ENCODE measurements around the gene GLRA3. TPM values are rescaled to one million over a fixed set of nuclear protein-coding genes. Genes with fewer than 3 reads are reported as not detected.
"Not testable (repeated sequence)": the region's sequence is repeated elsewhere in the genome, so short reads cannot be mapped to it uniquely, and the experiment has no call there.

Gene GLRA3
- total RNA-seq, 1 donor from 2014 or later: not detected

DNA sequence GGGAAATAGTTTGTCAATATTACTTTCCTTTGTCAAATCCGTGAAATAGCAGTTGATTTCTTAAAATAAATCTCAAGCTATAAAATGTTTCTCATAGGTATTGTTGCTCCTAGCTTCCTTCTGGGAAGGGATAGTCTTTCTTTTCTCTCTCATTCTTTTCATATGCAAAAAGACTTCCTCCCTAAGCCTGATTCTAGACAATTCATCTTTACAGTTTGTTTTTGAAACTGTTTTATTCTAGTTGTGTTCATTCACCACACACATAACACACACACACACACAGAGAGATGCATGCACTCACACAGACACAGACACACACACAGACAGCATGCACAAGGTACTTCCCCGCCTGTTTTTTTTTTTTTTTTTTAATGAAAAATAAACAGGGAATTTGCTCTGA, 18.2 kb downstream of the GLRA3 start:
- DNase-seq (ENCODE audit: low spot score): no peak

DNA sequence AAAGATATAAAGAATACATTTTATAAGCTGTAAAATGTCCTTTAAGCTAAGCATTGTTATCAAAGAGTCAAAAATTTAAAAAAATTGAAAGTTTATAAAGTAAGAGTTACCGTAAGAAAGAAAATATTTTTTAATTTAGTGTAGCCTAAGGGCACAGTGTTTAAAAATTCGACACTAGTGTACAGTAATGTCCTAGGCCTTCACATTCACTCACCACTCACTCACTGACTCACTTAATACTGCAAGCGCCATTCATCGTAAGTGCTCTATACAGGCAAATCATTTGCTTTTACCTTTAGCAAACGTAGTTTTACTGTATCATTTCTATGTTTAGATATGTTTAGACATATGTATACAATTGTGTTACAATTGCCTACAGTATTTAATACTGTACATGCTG, 20.2 kb downstream of the GLRA3 start:
- DNase-seq (ENCODE audit: low spot score): no peak

DNA sequence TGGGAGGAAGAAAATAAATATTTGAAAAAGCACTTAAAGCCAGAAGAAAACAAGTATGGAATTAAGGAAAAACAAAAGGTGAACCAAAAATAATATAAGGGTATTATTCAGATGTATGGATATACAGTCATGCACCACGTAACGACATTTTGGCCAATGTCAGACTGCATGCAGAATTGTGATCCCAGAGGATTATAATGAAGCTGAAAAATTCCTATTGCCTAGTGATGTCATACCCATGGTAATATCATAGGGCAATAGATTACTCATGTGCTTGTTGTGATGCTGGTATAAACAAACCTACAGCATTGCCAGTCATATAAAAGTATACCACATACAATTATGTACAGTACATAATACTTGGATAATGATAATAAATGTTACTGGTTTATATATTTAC, 20.9 kb downstream of the GLRA3 start:
- DNase-seq (ENCODE audit: low spot score): no peak

DNA sequence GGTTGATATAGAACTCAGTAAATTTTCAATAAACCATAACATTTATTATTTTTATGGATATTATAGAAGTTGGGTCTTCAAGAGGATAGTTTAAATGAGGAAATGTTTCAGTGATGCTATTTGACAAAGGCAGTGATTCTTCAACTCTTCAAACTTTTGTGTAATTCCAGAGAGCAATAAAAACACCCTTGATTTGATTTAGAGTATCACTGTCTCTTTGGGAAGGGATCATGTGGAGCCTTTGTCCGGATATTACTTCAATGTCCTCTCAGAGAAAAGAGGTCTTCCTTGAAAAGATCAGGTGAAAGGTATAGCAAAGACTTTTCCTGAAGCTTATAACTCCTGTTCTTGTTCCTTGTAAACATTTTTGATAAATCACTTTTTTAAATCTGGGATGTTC, 23.3 kb downstream of the GLRA3 start:
- DNase-seq (ENCODE audit: low spot score): no peak

DNA sequence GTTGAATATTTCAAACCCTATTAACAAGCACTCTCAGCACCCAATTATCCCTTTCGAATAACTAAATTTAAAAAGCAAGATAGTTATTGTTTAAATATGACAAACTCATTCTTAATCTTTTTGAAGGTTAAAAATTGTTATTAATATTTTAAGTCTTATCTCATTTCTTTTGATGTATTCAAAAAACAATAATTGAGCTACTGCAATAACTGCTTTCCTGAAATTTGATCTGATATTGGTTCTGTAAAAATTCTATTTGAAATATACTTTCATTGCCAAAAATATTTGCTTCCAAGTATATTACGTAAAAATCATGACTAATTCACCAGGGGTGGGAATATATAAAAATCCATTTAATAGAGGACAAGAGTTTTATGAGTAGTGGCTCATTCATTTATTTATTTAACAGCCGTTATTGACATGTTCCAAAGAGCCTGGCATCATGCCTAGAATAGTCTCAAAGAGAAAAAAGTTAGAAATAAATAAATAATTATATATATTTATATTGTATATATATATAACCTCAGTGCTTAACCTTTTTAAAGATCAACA, 34.4 kb downstream of the GLRA3 start:
- DNase-seq (ENCODE audit: low spot score): no peak

DNA sequence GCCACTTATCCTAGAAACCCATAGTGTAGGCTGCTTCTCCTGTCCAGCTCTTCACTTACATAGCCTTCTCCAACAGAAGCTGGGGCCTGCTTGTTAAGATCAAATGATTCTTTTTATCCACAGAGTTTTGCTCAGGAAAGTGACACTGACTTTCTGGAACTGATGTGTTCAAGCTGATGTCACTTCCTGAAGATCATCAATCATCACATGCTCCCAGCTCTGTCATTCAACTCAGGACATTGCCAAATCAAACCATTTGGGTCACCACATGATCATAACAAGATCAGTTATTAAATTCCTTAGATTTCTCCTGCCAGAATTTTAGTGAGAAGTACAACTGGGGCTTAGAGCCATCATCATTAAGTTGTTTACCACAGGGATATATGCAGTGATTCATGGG, 39.4 kb downstream of the GLRA3 start:
- DNase-seq (ENCODE audit: low spot score): no peak

DNA sequence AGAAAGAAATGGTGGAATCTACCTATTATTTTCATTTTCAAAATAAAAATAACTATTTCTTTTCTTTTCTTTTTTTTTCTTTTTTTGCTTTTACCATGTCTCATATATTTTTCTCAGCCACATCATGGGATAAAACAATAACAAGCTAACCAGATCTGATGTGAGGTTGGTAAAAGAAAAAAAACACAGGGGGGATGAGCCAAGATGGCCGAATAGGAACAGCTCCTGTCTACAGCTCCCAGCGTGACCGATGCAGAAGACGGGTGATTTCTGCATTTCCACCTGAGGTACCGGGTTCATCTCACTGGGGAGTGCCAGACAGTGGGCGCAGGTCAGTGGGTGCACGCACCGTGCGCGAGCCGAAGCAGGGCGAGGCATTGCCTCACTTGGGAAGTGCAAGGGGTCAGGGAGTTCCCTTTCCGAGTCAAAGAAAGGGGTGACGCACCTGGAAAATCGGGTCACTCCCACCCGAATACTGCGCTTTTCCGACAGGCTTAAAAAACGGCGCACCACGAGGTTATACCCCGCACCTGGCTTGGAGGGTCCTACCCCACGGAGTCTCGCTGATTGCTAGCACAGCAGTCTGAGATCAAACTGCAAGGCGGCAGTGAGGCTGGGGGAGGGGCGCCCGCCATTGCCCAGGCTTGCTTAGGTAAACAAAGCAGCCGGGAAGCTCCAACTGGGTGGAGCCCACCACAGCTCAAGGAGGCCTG, 50.6 kb downstream of the GLRA3 start:
- not testable (repeated sequence) for DNase-seq (ENCODE audit: low spot score)

DNA sequence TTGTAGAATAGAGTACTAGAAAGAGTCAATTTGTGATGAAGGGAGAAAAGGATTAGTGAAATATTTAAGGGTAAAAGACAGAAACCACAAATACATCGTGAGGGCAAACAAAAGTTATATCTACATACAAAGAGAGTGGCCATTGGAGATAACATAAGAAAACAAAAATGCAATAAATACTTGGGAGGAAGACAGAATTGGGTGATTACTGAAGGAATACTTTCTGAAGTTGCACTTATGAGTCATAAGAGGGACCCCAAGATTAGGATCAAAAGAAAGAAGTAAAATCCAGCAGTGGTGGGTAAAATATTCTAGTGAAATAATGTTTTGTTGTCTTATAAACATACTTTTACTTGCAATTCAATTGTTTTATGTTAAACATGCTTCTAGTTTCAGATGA, 53.7 kb downstream of the GLRA3 start:
- DNase-seq (ENCODE audit: low spot score): no peak

DNA sequence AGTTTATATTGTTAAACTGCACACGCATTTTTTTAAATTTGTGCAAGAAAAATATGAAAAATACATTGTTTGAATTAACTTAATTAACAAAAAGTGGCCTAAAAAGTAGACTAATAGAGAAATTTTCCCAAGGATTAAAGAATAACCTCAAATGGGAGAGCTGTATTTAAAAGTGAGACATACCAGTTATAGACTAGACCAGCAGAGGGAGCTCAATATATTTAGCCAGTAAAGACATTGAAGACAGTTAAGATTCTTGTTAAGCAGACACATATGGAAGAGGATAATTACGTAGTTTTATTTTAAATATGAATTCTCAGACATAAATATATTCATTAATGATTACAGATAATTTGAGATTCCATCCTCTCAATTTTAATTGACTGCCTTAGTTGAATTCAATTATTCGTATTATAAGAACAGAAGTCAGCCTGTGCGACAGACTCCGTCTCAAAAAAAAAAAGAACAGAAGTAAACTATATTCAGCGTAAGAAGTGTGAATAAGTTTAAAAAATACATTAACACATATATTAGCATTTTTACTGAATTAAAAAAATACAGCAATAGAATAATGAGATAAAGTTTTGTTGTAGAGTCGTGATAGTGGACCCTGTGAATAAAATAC, 64.8 kb downstream of the GLRA3 start:
- no peak for DNase-seq (ENCODE audit: low spot score)

DNA sequence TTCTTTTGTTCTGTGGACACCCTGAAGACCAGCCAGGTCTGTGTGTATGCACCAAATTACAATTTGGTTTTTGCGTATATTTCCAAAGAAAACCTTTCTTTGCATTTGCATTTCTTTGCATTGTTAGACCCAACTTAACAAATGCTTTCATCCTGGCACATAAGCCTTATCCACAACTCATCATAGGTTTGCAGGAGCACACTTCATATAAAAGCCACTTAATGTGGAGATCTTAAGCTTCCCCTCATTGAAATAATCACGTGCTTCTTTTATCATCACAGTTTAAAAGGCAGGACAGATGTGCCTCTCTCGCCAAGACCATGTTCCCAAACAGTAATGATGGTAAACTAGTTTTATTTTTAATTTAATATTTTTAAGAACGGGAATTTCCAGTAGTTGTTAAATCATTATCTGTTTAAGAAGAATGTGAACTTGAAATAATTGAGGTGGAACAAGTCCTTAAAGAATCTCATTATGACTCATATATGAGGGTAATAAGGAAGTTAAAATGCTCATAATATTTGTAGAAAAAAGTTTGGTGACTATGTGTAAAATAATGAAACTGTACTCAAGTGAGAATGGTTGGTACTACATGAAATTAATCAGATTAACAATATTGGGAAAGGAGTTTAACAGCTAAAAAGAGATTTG, 65.5 kb downstream of the GLRA3 start:
- no peak for DNase-seq (ENCODE audit: low spot score)

DNA sequence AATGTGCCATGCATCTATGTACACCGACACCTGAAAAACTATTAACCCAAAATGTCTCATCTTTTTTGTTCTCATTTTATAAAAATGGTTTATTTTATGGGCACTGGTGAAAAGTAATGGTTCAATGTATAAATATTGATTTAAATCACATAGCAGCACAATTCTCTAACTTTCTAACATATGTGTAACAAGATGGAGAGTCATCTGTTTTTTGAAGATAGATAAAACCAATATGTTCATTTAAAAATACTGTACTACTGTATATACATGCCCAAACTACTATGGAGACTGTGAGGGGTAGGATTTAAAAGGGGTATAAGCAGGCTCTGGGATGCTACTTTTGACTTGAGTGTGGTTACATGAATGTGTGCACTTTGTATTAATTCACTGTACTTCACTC, 67.6 kb downstream of the GLRA3 start:
- DNase-seq (ENCODE audit: low spot score): no peak

DNA sequence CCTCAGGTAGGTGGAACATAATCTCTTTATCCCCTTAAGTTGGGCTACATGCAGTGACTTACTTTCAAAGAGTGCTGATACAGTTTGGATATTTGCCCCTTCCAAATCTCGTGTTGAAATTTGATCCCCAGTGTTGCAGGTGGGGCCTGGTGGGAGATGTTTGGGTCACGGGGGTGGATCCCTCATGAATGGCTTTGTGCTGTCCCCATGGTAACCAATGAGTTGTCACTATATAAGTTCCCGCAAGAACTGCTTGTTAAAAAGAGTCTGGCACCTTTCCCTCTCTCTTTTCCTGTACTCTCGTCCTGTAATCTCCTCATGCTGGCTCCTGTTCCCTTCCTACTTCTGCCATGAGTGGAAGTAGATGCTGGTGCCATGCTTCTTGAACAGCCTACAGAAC, 71.3 kb downstream of the GLRA3 start:
- no peak for DNase-seq (ENCODE audit: low spot score)

DNA sequence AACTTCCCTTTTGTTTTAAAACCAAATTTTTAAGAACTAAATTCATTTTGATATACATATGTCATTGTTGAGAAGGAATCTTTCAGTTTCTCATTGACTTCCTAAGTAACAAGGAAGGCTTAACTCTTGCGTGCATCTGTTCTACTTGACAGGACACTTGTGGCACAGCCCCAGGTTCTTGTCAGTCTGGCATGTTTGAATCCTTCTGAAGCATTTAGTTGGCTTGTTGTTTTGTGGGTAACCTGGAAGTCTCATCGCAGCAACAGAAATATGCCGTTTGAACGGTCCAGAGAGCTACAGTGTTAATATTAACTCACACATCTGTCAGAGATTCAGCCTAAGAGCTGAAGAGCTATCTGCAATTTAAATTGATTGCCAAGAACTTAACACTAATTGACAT, 76.0 kb downstream of the GLRA3 start:
- no peak for DNase-seq (ENCODE audit: low spot score)

DNA sequence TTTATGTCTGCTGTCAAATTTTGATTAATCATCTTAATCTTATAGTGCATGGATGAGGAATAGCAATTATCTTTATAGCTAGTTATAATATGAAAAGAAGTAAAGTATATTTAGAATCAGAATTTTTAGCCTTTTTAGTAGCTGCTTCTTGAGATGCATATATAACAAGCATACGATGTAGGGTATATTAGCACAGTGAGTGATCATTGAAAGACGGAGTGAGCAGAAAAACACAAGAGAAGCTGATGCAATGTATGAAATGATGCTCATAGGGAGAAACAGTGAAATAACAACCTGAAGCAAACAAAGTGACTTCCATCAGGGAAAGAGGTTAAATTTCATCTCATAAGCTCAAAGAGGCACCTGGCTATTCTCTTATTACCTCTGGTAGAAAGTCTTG, 77.0 kb downstream of the GLRA3 start:
- DNase-seq (ENCODE audit: low spot score): no peak

DNA sequence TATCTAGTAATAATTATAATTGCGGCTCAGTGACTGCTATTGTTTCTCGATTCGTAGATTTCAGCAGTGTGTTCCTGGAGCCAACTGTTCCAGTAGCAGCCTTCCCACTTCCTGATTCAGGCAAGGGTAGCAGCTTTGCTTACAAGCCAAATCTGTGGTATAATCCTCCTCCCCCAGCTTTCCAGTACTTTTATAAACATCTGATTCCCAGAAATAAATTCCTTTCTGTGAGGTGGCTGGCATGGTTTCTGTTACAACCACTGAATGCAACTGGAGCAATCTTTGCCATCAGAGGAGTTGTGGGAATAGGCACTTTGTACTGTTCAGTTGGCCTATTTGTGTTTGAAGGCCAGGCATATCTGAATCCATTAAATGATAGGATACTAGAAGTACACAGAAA, 80.0 kb downstream of the GLRA3 start:
- no peak for DNase-seq (ENCODE audit: low spot score)

DNA sequence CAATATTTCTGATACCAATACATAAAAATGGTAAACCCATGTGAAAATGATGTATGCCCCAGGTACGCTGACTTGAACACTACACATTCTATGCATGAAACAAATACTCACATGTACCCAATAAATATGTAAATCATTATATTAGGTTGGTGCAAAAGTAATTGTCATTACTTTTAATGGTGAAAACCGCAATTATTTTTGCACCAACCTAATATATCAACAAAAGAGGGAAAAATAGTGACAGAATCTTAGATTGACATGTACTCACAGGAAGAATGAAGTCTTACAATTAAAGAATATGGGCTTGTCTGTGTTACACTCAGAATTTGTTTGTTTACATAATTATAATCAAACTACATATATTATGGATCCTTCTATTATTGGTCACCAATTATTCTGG, 82.3 kb downstream of the GLRA3 start:
- DNase-seq (ENCODE audit: low spot score): no peak

DNA sequence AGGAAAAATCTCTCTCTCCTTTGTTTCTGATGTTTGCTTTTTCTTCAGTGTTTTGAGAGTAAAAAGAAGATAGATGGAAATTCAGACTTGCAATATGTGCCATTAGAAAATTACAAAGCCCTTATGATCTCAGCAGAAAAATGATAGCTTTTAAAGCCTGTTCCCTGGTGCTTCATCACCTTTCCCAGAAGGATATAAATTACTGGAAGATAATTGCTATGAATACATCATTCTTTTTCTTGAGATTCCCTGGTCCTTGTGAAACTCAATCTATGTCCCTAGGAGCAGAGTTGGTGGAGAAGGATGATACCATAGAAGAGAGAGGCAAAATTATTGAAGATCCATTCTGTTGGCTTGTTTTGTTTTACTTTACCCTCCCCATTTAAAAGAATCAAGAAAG, 86.5 kb downstream of the GLRA3 start:
- no peak for DNase-seq (ENCODE audit: low spot score)

DNA sequence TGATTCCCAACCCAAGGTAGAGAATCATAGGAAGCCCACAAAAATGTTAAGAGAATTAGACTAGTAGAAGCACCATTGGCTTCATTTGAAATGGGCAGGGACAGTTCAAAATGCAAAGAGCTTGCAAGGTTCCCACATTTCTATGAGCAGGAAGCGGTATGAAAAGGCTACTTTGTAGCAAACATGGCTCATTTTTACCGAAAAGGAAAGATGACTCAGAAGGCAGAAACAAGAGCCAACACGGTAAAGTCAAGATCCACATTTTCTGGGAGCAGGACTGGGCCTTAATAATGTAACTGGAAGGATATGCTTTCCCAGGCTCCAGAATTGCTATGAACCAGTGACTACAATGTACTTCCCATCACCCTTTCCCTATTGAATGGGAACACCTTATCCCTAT, 89.5 kb downstream of the GLRA3 start:
- DNase-seq (ENCODE audit: low spot score): no peak

DNA sequence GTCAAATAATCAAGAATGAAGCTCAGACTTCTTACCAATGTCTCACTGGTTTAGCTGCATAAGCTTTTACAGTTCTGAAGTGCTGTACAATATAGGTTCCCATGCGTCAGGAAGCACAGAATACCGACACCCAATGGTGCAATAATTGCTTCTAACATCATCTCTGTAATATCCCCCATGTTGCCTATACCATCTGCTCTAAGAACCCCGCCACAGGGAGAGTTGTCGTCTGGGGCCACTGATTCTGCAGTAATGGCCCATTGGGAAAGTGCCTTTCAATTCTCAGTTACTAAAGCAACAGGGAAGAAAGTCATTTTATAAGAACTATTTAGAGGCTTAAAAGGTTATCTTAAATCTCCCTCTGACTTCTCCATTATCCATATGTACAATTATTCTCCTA, 94.9 kb downstream of the GLRA3 start:
- DNase-seq (ENCODE audit: low spot score): no peak

DNA sequence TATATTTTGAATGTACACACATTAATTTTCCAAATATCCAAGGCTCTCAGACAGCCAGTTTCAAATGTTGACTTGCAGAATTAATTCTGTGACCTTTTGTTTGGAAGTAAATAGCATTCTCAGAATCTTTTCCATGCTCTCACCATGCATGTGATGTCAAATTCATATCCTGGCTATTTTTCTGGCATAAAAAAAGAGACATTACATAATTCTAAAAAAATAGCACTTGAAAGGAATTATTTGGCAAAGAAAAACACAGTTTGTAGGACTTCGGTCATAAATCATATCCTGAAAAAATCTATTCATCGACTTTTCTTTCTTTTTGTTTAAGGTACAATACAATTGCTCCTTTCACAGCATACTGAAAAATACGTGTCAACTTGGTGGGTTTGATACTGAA, 111.2 kb downstream of the GLRA3 start:
- no peak for DNase-seq (ENCODE audit: low spot score)

DNA sequence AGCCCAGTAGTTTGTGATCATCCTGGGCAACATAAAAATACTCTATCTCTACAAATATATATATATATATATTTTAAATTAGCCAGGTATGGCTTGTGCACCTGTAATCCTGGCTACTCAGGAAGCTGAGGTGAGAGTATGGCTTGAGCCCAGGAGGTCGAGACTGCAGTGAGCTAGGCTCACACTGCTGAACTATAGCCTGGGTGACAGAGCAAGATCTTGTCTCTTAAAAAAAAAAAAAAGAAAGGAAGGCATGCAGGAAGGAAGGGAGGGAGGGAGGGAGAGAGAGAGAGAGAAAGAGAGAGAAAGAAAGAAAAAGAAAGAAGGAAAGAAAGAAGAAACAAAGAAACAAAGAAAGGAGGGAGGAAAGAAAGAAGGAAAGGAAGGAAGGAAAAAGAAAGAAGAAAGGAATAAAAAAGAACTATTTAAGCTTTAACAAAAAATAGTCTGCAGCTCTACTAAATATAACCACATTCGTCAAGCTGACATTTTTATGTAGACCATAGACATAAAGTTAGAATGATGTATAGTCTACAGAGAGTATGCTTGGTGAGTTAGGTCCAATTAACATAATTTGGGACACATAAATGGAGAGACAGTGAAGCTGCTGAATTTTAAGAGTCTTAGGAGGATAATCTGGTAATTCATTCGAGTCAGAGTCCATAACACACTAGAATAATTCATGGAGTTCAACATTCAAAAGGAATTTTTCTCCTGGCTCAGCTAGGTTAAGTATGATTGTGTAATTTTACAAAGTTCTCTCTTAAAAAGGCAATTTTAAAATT, 111.9 kb downstream of the GLRA3 start:
- DNase-seq (ENCODE audit: low spot score): no peak
